ENCODE results near the gene KAT14.
"Not testable (repeated sequence)": the region's sequence is repeated elsewhere in the genome, so short reads cannot be mapped to it uniquely, and the experiment has no call there.

Gene KAT14

GRCh38 chr20:18218280-18218679 lies 80.6 kb downstream of the KAT14 start:
- no peak for DNase-seq (ENCODE audit: low read depth in 1 of 2, low spot score in 1 of 2)

- DNase-seq (ENCODE audit: low read depth in 1 of 2, low spot score in 1 of 2), result no peak
Observed at GRCh38 chr20:18223409-18223808, 85.7 kb downstream of the KAT14 start.

- no peak for DNase-seq (ENCODE audit: low read depth in 1 of 2, low spot score in 1 of 2)
Observed at GRCh38 chr20:18224968-18225568, 87.4 kb downstream of the KAT14 start.

- no peak for DNase-seq (ENCODE audit: low read depth in 1 of 2, low spot score in 1 of 2)
Observed at GRCh38 chr20:18225632-18226031, 88.0 kb downstream of the KAT14 start.

DNA sequence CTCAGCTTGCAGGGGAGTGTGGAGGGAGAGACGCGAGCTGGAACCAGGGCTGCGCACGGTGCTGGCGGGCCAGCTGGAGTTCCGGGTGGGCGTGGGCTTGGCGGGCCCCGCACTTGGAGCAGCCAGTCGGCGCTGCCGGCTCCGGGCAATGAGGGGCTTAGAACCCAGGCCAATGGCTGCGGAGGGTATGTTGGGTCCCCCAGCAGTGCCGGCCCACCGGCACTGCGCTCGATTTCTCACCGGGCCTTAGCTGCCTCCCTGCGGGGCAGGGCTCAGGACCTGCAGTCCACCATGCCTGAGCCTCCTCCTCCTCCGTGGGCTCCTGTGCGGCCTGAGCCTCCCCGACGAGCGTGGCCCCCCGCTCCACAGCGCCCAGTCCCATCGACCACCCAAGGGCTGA lies 89.1 kb downstream of the KAT14 start:
- DNase-seq (ENCODE audit: low read depth in 1 of 2, low spot score in 1 of 2), result not testable (repeated sequence)

- no peak for DNase-seq (ENCODE audit: low read depth in 1 of 2, low spot score in 1 of 2)
Observed at GRCh38 chr20:18233408-18233943, 95.8 kb downstream of the KAT14 start.
